Measurements from ENCODE around the gene H19. TPM values are rescaled to one million over a fixed set of nuclear protein-coding genes. Genes with fewer than 3 reads are reported as not detected.

The H19 gene
- total RNA-seq, 5 donors from 2014 or later (not counting 1 experiment from before 2014, with no cell fraction given) = 1.7 to 2.3 (median 2.0) TPM; not detected in 2

DNA sequence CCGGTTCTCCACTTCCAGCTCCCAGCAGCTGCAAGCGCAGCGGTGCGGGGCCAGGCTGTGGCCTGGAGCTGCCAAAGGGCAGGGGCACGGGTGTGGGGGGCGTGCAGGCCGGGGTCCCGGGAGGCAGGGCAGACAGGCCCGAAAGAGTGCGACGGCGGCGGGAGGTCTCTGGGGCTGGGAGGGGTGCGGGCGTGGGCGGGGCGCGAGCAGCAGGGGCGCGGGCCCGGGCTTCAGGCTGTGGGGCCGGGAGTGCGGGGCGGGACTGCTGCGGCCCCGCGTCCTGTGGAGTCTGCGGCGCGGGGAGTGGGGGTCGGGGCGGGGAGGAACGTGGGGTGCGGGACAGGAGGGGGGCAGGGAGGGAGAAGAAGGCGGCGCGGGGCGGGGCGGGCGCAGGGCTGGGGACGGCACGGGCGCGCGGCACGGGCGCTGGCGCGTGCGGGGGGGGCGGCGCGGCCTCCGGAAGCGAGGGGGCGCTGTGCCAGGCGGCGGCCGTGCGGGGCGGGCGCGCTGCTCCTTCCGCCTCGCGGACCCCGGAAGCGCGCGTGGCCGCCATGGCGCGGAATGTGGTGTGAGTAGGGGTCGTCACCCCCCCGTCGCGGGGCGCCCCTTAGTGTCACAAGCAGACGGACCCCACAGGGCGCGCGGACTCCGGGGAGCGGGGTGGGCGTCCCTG, 50.7 kb downstream of the H19 start, which contains the start of gene MRPL23:
Gene MRPL23 (plus strand): TSS at position 521 of the 673 bp plus-strand sequence. CDS start 31 bp downstream, at position 552.
- Mint-ChIP-seq H3K9me3 (no peaks in the 10 kb centered on the region), H3K36me3 (no peaks in the 10 kb centered on the region), H3K4me1 (no peaks in the 10 kb centered on the region), H3K27ac (no peak within 1 kb of the TSS), H3K4me3 (no peak within 1 kb of the TSS), H3K27me3 (no peaks in the 10 kb centered on the region)
- Histone ChIP-seq H3K27me3 (replicated peaks in 1 of 2; ENCODE audit: control insufficient read depth in 2 of 2, extremely low read depth in 1 of 2, insufficient read depth in 2 of 2, low read length in 1 of 2) (no peaks in the 10 kb centered on the region), H3K9me3 (no peaks in the 10 kb centered on the region), H3K4me1 (ENCODE audit: control insufficient read depth in 1 of 2, extremely low read depth in 1 of 2, insufficient read depth in 2 of 2, low read length in 2 of 2) (no peaks in the 10 kb centered on the region), H3K36me3 (ENCODE audit: control insufficient read depth in 2 of 2, extremely low read depth in 1 of 2, insufficient read depth in 1 of 2, low read length in 1 of 2) (no peaks in the 10 kb centered on the region), H3K27ac (ENCODE audit: low read length) (no peak within 1 kb of the TSS), H3K4me3 (ENCODE audit: control insufficient read depth in 1 of 2, extremely low read depth in 1 of 2, low read length in 1 of 2) (no peak within 1 kb of the TSS)
- peak in 5 of 35 experiments; percentile 16 to 42 (median 35) for DNase-seq
- WGBS (ENCODE audit: insufficient coverage) = no CpG with 5 or more reads among the region's 85 CpGs
- peak; percentile 75 to 90 (median 86) for ATAC-seq (replicated peaks in 1 of 4)
- ChIA-PET CTCF (interaction anchor here in 1 of 2 donors (0.7 to 1.0 kb wide), 2 partner anchors 65 to 71 kb away, joined by 3 to 5 read pairs; no protein-coding TSS in a partner anchor), POLR2A (interaction anchor here in 1 of 2 donors (0.6 kb wide), 1 partner anchor 97 kb away, joined by 4 read pairs; no protein-coding TSS in a partner anchor)

Other genes with a start within 250 kb of the H19 start
- gene IFITM10, start 247.2 kb downstream of the H19 start, total RNA-seq = 1 to 10 TPM in 4 of 5 donors, under 1 TPM in 1; 0.72 to 4.2 (median 1.8) TPM
- gene CTSD, start 233.9 kb downstream of the H19 start, total RNA-seq = 100 to 1,000 TPM in 3 of 5 donors, 10 to 100 TPM in 2; 91.9 to 187 (median 163) TPM
- not detected for gene SYT8, start 162.9 kb downstream of the H19 start, total RNA-seq
- gene TNNI2, start 158.9 kb downstream of the H19 start, total RNA-seq = under 1 TPM in 1 of 5 donors, not detected in 4; 0.39 TPM
- 100 to 1,000 TPM; 286 to 514 (median 375) TPM for gene LSP1, start 144.8 kb downstream of the H19 start, total RNA-seq
- under 1 TPM in 2 of 5 donors, not detected in 3; 0.10 to 0.12 TPM for gene PRR33, start 105.9 kb downstream of the H19 start, total RNA-seq
- gene TNNT3, start 78.1 kb downstream of the H19 start, total RNA-seq = 10 to 100 TPM; 15.9 to 22.1 (median 18.2) TPM
- 10 to 100 TPM; 34.5 to 58.8 (median 37.8) TPM for gene MRPL23, start 50.5 kb downstream of the H19 start, total RNA-seq
- under 1 TPM in 4 of 5 donors, not detected in 1; 0.30 to 0.98 (median 0.60) TPM for gene IGF2, start 141.5 kb upstream of the H19 start, total RNA-seq
- under 1 TPM in 2 of 5 donors, not detected in 3; 0.53 to 0.82 TPM for gene INS, start 163.4 kb upstream of the H19 start, total RNA-seq
- gene TH, start 174.0 kb upstream of the H19 start, total RNA-seq = not detected